HT-29 (cell line): ENCODE results near the gene FSD2. TPM values are rescaled to one million over a fixed set of nuclear protein-coding genes. Genes with fewer than 3 reads are reported as not detected.
"Not testable (repeated sequence)": the region's sequence is repeated elsewhere in the genome, so short reads cannot be mapped to it uniquely, and the experiment has no call there.

Source experiments
- DNase-seq: peaks from one replicate; pipeline ENCODE4 v3.0.0-alpha.2; 2015; ENCODE audit warnings: low spot score
- total RNA-seq: library from RNA; depleted of rRNA; stranded (reverse); fragments of >200 nt; shearing (Covaris generic); gene quantifications from 2 replicates; pipeline ENCODE4 v1.2.3, GENCODE V29; 2014

Gene FSD2
- total RNA-seq, 1 experiment from 2014 or later = not detected

GRCh38 chr15:82831894-82832600 is 26.2 kb upstream of the FSD2 start:
- DNase-seq = peak; percentile 26

GRCh38 chr15:82830427-82831173 is 24.7 kb upstream of the FSD2 start:
- no peak for DNase-seq

- DNase-seq = no peak
Observed at GRCh38 chr15:82829234-82829633, 23.4 kb upstream of the FSD2 start.

GRCh38 chr15:82828075-82828474 is 22.2 kb upstream of the FSD2 start:
- no peak for DNase-seq

- DNase-seq = no peak
Observed at GRCh38 chr15:82823049-82823448, 17.2 kb upstream of the FSD2 start.

- DNase-seq = not testable (repeated sequence)
Observed at GRCh38 chr15:82821851-82822250, 16.0 kb upstream of the FSD2 start.

- not testable (repeated sequence) for DNase-seq
Observed at GRCh38 chr15:82821396-82821795, 15.5 kb upstream of the FSD2 start.

- no peak for DNase-seq
Observed at GRCh38 chr15:82820128-82820527, 14.3 kb upstream of the FSD2 start.

GRCh38 chr15:82812994-82813393 is 7.1 kb upstream of the FSD2 start:
- no peak for DNase-seq

GRCh38 chr15:82810890-82811426 is 5.1 kb upstream of the FSD2 start:
- DNase-seq = peak; percentile 63

- DNase-seq = peak; percentile 60
Observed at GRCh38 chr15:82810061-82810889, 4.4 kb upstream of the FSD2 start.

GRCh38 chr15:82809308-82810060 is 3.6 kb upstream of the FSD2 start, which contains the start of gene WHAMM:
Gene WHAMM, plus strand, starts transcription at chr15:82809628. Its CDS starts 99 bp downstream, at chr15:82809727.
- DNase-seq = peak; percentile 99

- peak; percentile 58 for DNase-seq
Observed at GRCh38 chr15:82808634-82809041, 2.8 kb upstream of the FSD2 start.

GRCh38 chr15:82807920-82808633 is 2.2 kb upstream of the FSD2 start:
- no peak for DNase-seq

- no peak for DNase-seq
Observed at GRCh38 chr15:82804575-82804949, 1.3 kb downstream of the FSD2 start.

- no peak for DNase-seq
Observed at GRCh38 chr15:82803793-82804574, 1.9 kb downstream of the FSD2 start.

- DNase-seq = no peak
Observed at GRCh38 chr15:82802497-82802896, 3.4 kb downstream of the FSD2 start.

GRCh38 chr15:82799183-82799841 is 6.6 kb downstream of the FSD2 start:
- no peak for DNase-seq
